ENCODE data around the gene CTNNA3.

CTNNA3 gene

GRCh38 chr10:67200913-67201564, 495.0 kb downstream of the CTNNA3 start:
- peak in 1 of 2 donors; percentile 1 for DNase-seq (ENCODE audit: low read depth in 2 of 2)
- no peak overlapping the region for H3K4me3 ChIP-seq (replicated peaks in 1 of 2; ENCODE audit: low read depth in 2 of 2, low read length in 2 of 2)
- no peak for TF ChIP-seq CTCF (IDR thresholded peaks at IDR 0.05; ENCODE audit: low read depth, low read length)

- no peak for TF ChIP-seq CTCF (IDR thresholded peaks at IDR 0.05; ENCODE audit: low read depth, low read length)
- H3K4me3 ChIP-seq (replicated peaks in 1 of 2; ENCODE audit: low read depth in 2 of 2, low read length in 2 of 2): no peak overlapping the region
- no peak for DNase-seq (ENCODE audit: low read depth in 2 of 2)
Observed at GRCh38 chr10:67175354-67175753, 520.6 kb downstream of the CTNNA3 start.

GRCh38 chr10:67173787-67174186, 522.2 kb downstream of the CTNNA3 start:
- DNase-seq (ENCODE audit: low read depth in 2 of 2): no peak
- no peak for TF ChIP-seq CTCF (IDR thresholded peaks at IDR 0.05; ENCODE audit: low read depth, low read length)
- no peak overlapping the region for H3K4me3 ChIP-seq (replicated peaks in 1 of 2; ENCODE audit: low read depth in 2 of 2, low read length in 2 of 2)

- no peak overlapping the region for H3K4me3 ChIP-seq (replicated peaks in 1 of 2; ENCODE audit: low read depth in 2 of 2, low read length in 2 of 2)
- TF ChIP-seq CTCF (IDR thresholded peaks at IDR 0.05; ENCODE audit: low read depth, low read length): no peak
- no peak for DNase-seq (ENCODE audit: low read depth in 2 of 2)
Observed at GRCh38 chr10:67171970-67172369, 524.0 kb downstream of the CTNNA3 start.

GRCh38 chr10:67156239-67156638, 539.8 kb downstream of the CTNNA3 start:
- TF ChIP-seq CTCF (IDR thresholded peaks at IDR 0.05; ENCODE audit: low read depth, low read length): no peak
- no peak overlapping the region for H3K4me3 ChIP-seq (replicated peaks in 1 of 2; ENCODE audit: low read depth in 2 of 2, low read length in 2 of 2)
- no peak for DNase-seq (ENCODE audit: low read depth in 2 of 2)

- no peak for DNase-seq (ENCODE audit: low read depth in 2 of 2)
- no peak for TF ChIP-seq CTCF (IDR thresholded peaks at IDR 0.05; ENCODE audit: low read depth, low read length)
- no peak overlapping the region for H3K4me3 ChIP-seq (replicated peaks in 1 of 2; ENCODE audit: low read depth in 2 of 2, low read length in 2 of 2)
Observed at GRCh38 chr10:67151471-67151870, 544.5 kb downstream of the CTNNA3 start.

GRCh38 chr10:67144530-67144929, 551.5 kb downstream of the CTNNA3 start:
- TF ChIP-seq CTCF (IDR thresholded peaks at IDR 0.05; ENCODE audit: low read depth, low read length): no peak
- no peak overlapping the region for H3K4me3 ChIP-seq (replicated peaks in 1 of 2; ENCODE audit: low read depth in 2 of 2, low read length in 2 of 2)
- no peak for DNase-seq (ENCODE audit: low read depth in 2 of 2)
